Activated CD8-positive, alpha-beta T cell treated with anti-CD3 and anti-CD28 coated beads for 36 hours (primary cell): ENCODE data around the gene PITX3. TPM values are rescaled to one million over a fixed set of nuclear protein-coding genes. Genes with fewer than 3 reads are reported as not detected.
A peak's percentile ranks its signal among the peaks of the same experiment; 100 is the strongest.
"Not testable (repeated sequence)": the region's sequence is repeated elsewhere in the genome, so short reads cannot be mapped to it uniquely, and the experiment has no call there.

Source experiments
- ATAC-seq: fragments of 200-7000 bp; cut with Tn5 transposase; one replicate; pipeline ENCODE4 v1.10.0; 2021; ENCODE audit warnings: mild to moderate bottlenecking, moderate library complexity
- CTCF ChIA-PET: fragments of 350-600 bp; sonication (Branson Sonifier 250); formaldehyde crosslinking; loops from one replicate; lab custom pipeline; 2021; ENCODE audit warnings: antibody characterized with exemption; lab: Charles Lee
- POLR2A ChIA-PET: fragments of 350-600 bp; sonication (Branson Sonifier 250); formaldehyde crosslinking; loops from one replicate; lab custom pipeline; 2021; ENCODE audit warnings: antibody characterized with exemption; lab: Charles Lee
- DNase-seq: peaks from one replicate; pipeline ENCODE4 v3.0.0-alpha.2; 2020
- H3K27ac Mint-ChIP-seq: one replicate; pipeline ENCODE4 v1.8.0; 2021; ENCODE audit warnings: mild to moderate bottlenecking, mixed read lengths
- H3K27me3 Mint-ChIP-seq: one replicate; pipeline ENCODE4 v1.8.0; 2021; ENCODE audit warnings: mixed read lengths
- H3K36me3 Mint-ChIP-seq: one replicate; pipeline ENCODE4 v1.8.0; 2021; ENCODE audit warnings: low read depth, mixed read lengths
- H3K4me1 Mint-ChIP-seq: one replicate; pipeline ENCODE4 v1.8.0; 2021; ENCODE audit warnings: low read depth, mixed read lengths
- H3K4me3 Mint-ChIP-seq: one replicate; pipeline ENCODE4 v1.8.0; 2021; ENCODE audit warnings: mild to moderate bottlenecking, moderate library complexity, mixed read lengths
- H3K9me3 Mint-ChIP-seq: one replicate; pipeline ENCODE4 v1.8.0; 2021; ENCODE audit warnings: mixed read lengths
- CTCF ChIP-seq: fragments of 200-600 bp; IDR thresholded peaks from one replicate; pipeline ENCODE4 v1.8.0; 2022; ENCODE audit warnings: antibody characterized with exemption, mild to moderate bottlenecking
- intact Hi-C: fragments of 100-400 bp; cut with micrococcal nuclease; formaldehyde crosslinking; loops from one replicate; pipeline ENCODE4 v1.10.0; 2022
- total RNA-seq, 2 experiments: library from RNA; stranded (reverse); gene quantifications; one replicate each; pipeline ENCODE4 v1.2.3, GENCODE V29; 2021

PITX3 gene
- total RNA-seq, 2 experiments from 2014 or later = 0.23 TPM; not detected in 1

GRCh38 chr10:102196893-102197292 lies 44.4 kb downstream of the PITX3 start:
- Mint-ChIP-seq H3K36me3 (no peaks in the 10 kb centered on the region), H3K27ac (no peak overlapping the region), H3K4me3 (no peak overlapping the region), H3K4me1 (peaks cover 6% of the 10 kb centered on the region), H3K9me3 (peaks cover 4% of the 10 kb centered on the region), H3K27me3 (no peaks in the 10 kb centered on the region)
- TF ChIP-seq CTCF = no peak
- DNase-seq = peak; percentile 48
- ChIA-PET CTCF (interaction anchor here (1.4 kb wide), 1 partner anchor 33 kb away, joined by 3 read pairs; no protein-coding TSS in a partner anchor), POLR2A (no interaction called here)
- ATAC-seq = peak; percentile 84
- intact Hi-C loops = no loop called here

- CTCF ChIA-PET = interaction anchor here (1.4 kb wide), 1 partner anchor 35 kb away, joined by 3 read pairs; no protein-coding TSS in a partner anchor
Observed at GRCh38 chr10:102195296-102195870, 45.9 kb downstream of the PITX3 start.

GRCh38 chr10:102191956-102192355 lies 49.4 kb downstream of the PITX3 start:
- POLR2A ChIA-PET = no interaction called here
- no peak for DNase-seq
- intact Hi-C loops = no loop called here
- Mint-ChIP-seq H3K36me3 (peaks cover 3% of the 10 kb centered on the region), H3K9me3 (peaks cover 10% of the 10 kb centered on the region), H3K27ac (no peak overlapping the region), H3K27me3 (no peaks in the 10 kb centered on the region), H3K4me1 (peaks cover 16% of the 10 kb centered on the region), H3K4me3 (no peak overlapping the region)
- no peak for ATAC-seq
- CTCF ChIA-PET = interaction anchor here (5.4 kb wide), 1 partner anchor 39 kb away, joined by 25 read pairs; no protein-coding TSS in a partner anchor
- no peak for TF ChIP-seq CTCF

More at GRCh38 chr10:102195296-102195870, 45.9 kb downstream of the PITX3 start:
- no peak for TF ChIP-seq CTCF
- DNase-seq = no peak
- POLR2A ChIA-PET = no interaction called here
- intact Hi-C loops = no loop called here
- Mint-ChIP-seq H3K4me3 (no peak overlapping the region), H3K36me3 (peaks cover 3% of the 10 kb centered on the region), H3K4me1 (peaks cover 6% of the 10 kb centered on the region), H3K27me3 (no peaks in the 10 kb centered on the region), H3K27ac (no peak overlapping the region), H3K9me3 (peaks cover 10% of the 10 kb centered on the region)
- no peak for ATAC-seq

- H3K4me3 Mint-ChIP-seq, intact Hi-C loops, H3K36me3 Mint-ChIP-seq, H3K27me3 Mint-ChIP-seq: not testable (repeated sequence)
- Mint-ChIP-seq H3K9me3 (peaks cover 14% of the 10 kb centered on the region), H3K4me1 (peaks cover 12% of the 10 kb centered on the region), H3K27ac (peak overlapping the region; percentile 6)
- ATAC-seq (peak; percentile 73), DNase-seq (peak; percentile 17)
- CTCF ChIA-PET = interaction anchor here (1.1 to 5.4 kb wide), 7 partner anchors 11 to 394 kb away, joined by 3 to 25 read pairs (median 4); no protein-coding TSS in a partner anchor
- POLR2A ChIA-PET = interaction anchor here (0.8 kb wide), 1 partner anchor 29 kb away, joined by 3 read pairs; no protein-coding TSS in a partner anchor
Observed at GRCh38 chr10:102188941-102189898, 52.1 kb downstream of the PITX3 start.

GRCh38 chr10:102188298-102188940 lies 52.9 kb downstream of the PITX3 start:
- intact Hi-C loops = no loop called here
- Mint-ChIP-seq H3K27me3 (no peaks in the 10 kb centered on the region), H3K36me3 (peaks cover 3% of the 10 kb centered on the region), H3K9me3 (peaks cover 14% of the 10 kb centered on the region), H3K27ac (no peak overlapping the region), H3K4me3 (no peak overlapping the region), H3K4me1 (peaks cover 12% of the 10 kb centered on the region)
- DNase-seq (no peak), ATAC-seq (no peak)
- TF ChIP-seq CTCF = no peak
- POLR2A ChIA-PET = no interaction called here
- CTCF ChIA-PET = interaction anchor here (2.2 to 5.4 kb wide), 3 partner anchors 19 to 115 kb away, joined by 5 to 25 read pairs (median 24); no protein-coding TSS in a partner anchor
